Transverse colon (tissue), 4 donors: ENCODE data around the gene SYTL5.

Experiments used
- CTCF ChIP-seq, 5 experiments: fragments of 200-600 bp in 3 of 5; fragments of 450-650 bp in 2 of 5; sonication (generic) in 3 of 5; IDR thresholded peaks; 1 replicate in 2 of 5; 2 replicates in 3 of 5; pipeline ENCODE4 v1.5.1; 2016 to 2017; ENCODE audit warnings: antibody characterized with exemption in 5 of 5, inconsistent platforms in 3 of 5, mild to moderate bottlenecking in 2 of 5, moderate library complexity in 1 of 5
- POLR2A ChIP-seq: fragments of 450-650 bp; IDR thresholded peaks from one replicate; pipeline ENCODE4 v1.6.1; 2016; ENCODE audit warnings: antibody characterized with exemption, mild to moderate bottlenecking, moderate library complexity
- POLR2AphosphoS5 ChIP-seq, 3 donors: sonication (generic); formaldehyde crosslinking; IDR thresholded peaks; one replicate each; pipeline ENCODE4 v1.6.1; 2016; ENCODE audit warnings: antibody characterized with exemption in 3 of 3

GRCh38 chrX:38163193-38163592, 156.8 kb downstream of the SYTL5 start:
- TF ChIP-seq CTCF (IDR thresholded peaks at IDR 0.05), result no peak
- no peak for TF ChIP-seq POLR2A
- no peak for TF ChIP-seq POLR2AphosphoS5 (IDR thresholded peaks at IDR 0.05)
